Gastroesophageal sphincter (tissue), 4 donors: ENCODE measurements around the gene GRPR. TPM values are rescaled to one million over a fixed set of nuclear protein-coding genes. Genes with fewer than 3 reads are reported as not detected.
A peak's percentile ranks its signal among the peaks of the same experiment; 100 is the strongest.

Experiments used
- ATAC-seq: fragments of 150-250 bp; one replicate; pipeline ENCODE4 v1.9.1; 2016; ENCODE audit warnings: mild to moderate bottlenecking, moderate library complexity
- H3K27ac ChIP-seq, 4 donors: fragments of 200-600 bp; sonication (generic) in 3 of 4; 1 replicate in 3 of 4; 2 replicates in 1 of 4; pipeline ENCODE4 v1.5.1; 2016 to 2019
- H3K27me3 ChIP-seq: fragments of 200-600 bp; sonication (generic); one replicate; pipeline ENCODE4 v1.5.1; 2019
- H3K36me3 ChIP-seq, 2 donors: fragments of 200-600 bp; sonication (generic); one replicate each; pipeline ENCODE4 v1.5.1; 2019; ENCODE audit warnings: control low read depth in 1 of 2
- H3K4me1 ChIP-seq, 3 donors: fragments of 200-600 bp; sonication (generic); 1 replicate in 2 of 3; 2 replicates in 1 of 3; pipeline ENCODE4 v1.5.1; 2016 to 2019; ENCODE audit warnings: control low read depth in 2 of 3
- H3K4me3 ChIP-seq, 2 donors: fragments of 200-600 bp; sonication (generic); one replicate each; pipeline ENCODE4 v1.5.1; 2019; ENCODE audit warnings: mild to moderate bottlenecking in 1 of 2, moderate library complexity in 1 of 2
- H3K9me3 ChIP-seq, 3 donors: fragments of 200-600 bp; sonication (generic); one replicate each; pipeline ENCODE4 v1.5.1; 2017 to 2019; ENCODE audit warnings: control low read depth in 2 of 3
- EP300 ChIP-seq: sonication (generic); formaldehyde crosslinking; IDR thresholded peaks from one replicate; pipeline ENCODE4 v1.6.1; 2017; ENCODE audit warnings: antibody characterized with exemption, mild to moderate bottlenecking
- POLR2A ChIP-seq, 2 donors: fragments of 450-650 bp; IDR thresholded peaks; one replicate each; pipeline ENCODE4 v1.6.1; 2017; ENCODE audit warnings: antibody characterized with exemption in 2 of 2, mild to moderate bottlenecking in 2 of 2, moderate library complexity in 1 of 2
- POLR2AphosphoS5 ChIP-seq: sonication (generic); formaldehyde crosslinking; IDR thresholded peaks from one replicate; pipeline ENCODE4 v1.6.1; 2017; ENCODE audit warnings: antibody characterized with exemption
- WGBS, 2 donors: methylation state at CpG; one replicate each; pipeline ENCODE4 v1.1.5; 2018; ENCODE audit warnings: low coverage in 1 of 2; 5-methylcytosine and 5-hydroxymethylcytosine counted together
- total RNA-seq, 4 donors: library from RNA; depleted of rRNA; stranded (reverse); fragments of >200 nt; gene quantifications; one replicate each; pipeline ENCODE4 v1.1.0, GENCODE V29; 2016
- TF ChIP-seq, protein P1 (sequence below), 4 experiments: fragments of 200-600 bp in 2 of 4; fragments of 450-650 bp in 2 of 4; sonication (generic) in 1 of 4; IDR thresholded peaks; one replicate each; pipeline ENCODE4 v1.5.1; 2017 to 2019; ENCODE audit warnings: antibody characterized with exemption in 4 of 4, mild to moderate bottlenecking in 2 of 4, moderate library complexity in 2 of 4

Gene GRPR
- total RNA-seq, 4 donors from 2014 or later: 3.2 to 39.5 (median 16.0) TPM

- Histone ChIP-seq H3K4me1 (no peaks in the 10 kb centered on the region), H3K27ac (peak overlapping the region in 1 of 4 donors; percentile 24), H3K27me3 (no peaks in the 10 kb centered on the region), H3K4me3 (no peak overlapping the region), H3K9me3 (no peaks in the 10 kb centered on the region), H3K36me3 (no peaks in the 10 kb centered on the region)
- TF ChIP-seq POLR2AphosphoS5: peak; percentile 67
- TF ChIP-seq POLR2A (IDR thresholded peaks at IDR 0.05): no peak
- peak; percentile 43 for ATAC-seq
- WGBS, 2 donors: 29 to 49% methylated on average over 7 to 8 of the region's 10 CpGs
Observed at GRCh38 chrX:16082470-16083085, 40.8 kb upstream of the GRPR start.

GRCh38 chrX:16087076-16087475 lies 36.3 kb upstream of the GRPR start:
- Histone ChIP-seq H3K4me1 (no peaks in the 10 kb centered on the region), H3K27ac (no peak overlapping the region), H3K27me3 (no peaks in the 10 kb centered on the region), H3K4me3 (no peak overlapping the region), H3K9me3 (no peaks in the 10 kb centered on the region), H3K36me3 (no peaks in the 10 kb centered on the region)
- TF ChIP-seq POLR2AphosphoS5: no peak
- TF ChIP-seq POLR2A (IDR thresholded peaks at IDR 0.05): no peak
- TF ChIP-seq EP300: no peak
- TF ChIP-seq, protein P1, sequence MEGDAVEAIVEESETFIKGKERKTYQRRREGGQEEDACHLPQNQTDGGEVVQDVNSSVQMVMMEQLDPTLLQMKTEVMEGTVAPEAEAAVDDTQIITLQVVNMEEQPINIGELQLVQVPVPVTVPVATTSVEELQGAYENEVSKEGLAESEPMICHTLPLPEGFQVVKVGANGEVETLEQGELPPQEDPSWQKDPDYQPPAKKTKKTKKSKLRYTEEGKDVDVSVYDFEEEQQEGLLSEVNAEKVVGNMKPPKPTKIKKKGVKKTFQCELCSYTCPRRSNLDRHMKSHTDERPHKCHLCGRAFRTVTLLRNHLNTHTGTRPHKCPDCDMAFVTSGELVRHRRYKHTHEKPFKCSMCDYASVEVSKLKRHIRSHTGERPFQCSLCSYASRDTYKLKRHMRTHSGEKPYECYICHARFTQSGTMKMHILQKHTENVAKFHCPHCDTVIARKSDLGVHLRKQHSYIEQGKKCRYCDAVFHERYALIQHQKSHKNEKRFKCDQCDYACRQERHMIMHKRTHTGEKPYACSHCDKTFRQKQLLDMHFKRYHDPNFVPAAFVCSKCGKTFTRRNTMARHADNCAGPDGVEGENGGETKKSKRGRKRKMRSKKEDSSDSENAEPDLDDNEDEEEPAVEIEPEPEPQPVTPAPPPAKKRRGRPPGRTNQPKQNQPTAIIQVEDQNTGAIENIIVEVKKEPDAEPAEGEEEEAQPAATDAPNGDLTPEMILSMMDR (IDR thresholded peaks at IDR 0.05): no peak
- WGBS, 2 donors: 41 to 52% methylated on average over 2 to 3 of the region's 3 CpGs
- ATAC-seq: no peak

GRCh38 chrX:16089086-16089485 lies 34.3 kb upstream of the GRPR start:
- no peak for ATAC-seq
- no peak overlapping the region for H3K4me3 ChIP-seq
- no peaks in the 10 kb centered on the region for H3K36me3 ChIP-seq
- no peaks in the 10 kb centered on the region for H3K9me3 ChIP-seq
- TF ChIP-seq POLR2AphosphoS5: no peak
- TF ChIP-seq, protein P1 (IDR thresholded peaks at IDR 0.05): no peak
- no peak for TF ChIP-seq POLR2A (IDR thresholded peaks at IDR 0.05)
- H3K27ac ChIP-seq: no peak overlapping the region
- H3K27me3 ChIP-seq: no peaks in the 10 kb centered on the region
- no peaks in the 10 kb centered on the region for H3K4me1 ChIP-seq

DNA sequence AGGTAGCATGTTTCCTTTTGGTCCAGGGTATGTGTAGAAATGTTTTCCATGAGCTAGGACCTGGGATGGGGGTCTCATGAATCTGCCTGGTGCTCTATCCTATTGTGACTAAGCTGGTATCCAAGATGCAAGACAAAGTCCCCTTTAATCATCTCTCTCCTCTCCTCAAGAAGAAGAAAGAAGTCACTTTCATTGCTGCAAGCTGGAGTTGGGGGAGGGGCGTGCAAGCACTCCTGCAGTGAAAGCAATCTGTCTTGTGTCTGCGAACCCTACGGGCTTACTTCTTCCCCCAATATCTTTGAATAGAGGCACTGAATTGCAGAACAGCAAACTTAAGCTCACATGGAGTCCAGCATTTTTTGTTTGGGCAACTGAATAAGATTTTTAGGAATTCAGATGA lies 27.2 kb upstream of the GRPR start:
- Histone ChIP-seq H3K27me3 (no peaks in the 10 kb centered on the region), H3K4me1 (no peaks in the 10 kb centered on the region), H3K4me3 (no peak overlapping the region), H3K27ac (no peak overlapping the region), H3K36me3 (no peaks in the 10 kb centered on the region), H3K9me3 (no peaks in the 10 kb centered on the region)
- WGBS, 2 donors: 35% methylated on average over 3 of the region's 3 CpGs; no CpG with 5 or more reads in 1 of the 2 donors
- no peak for ATAC-seq
- TF ChIP-seq, protein P1 (IDR thresholded peaks at IDR 0.05): no peak
- no peak for TF ChIP-seq POLR2AphosphoS5
- no peak for TF ChIP-seq EP300
- TF ChIP-seq POLR2A (IDR thresholded peaks at IDR 0.05): no peak

DNA sequence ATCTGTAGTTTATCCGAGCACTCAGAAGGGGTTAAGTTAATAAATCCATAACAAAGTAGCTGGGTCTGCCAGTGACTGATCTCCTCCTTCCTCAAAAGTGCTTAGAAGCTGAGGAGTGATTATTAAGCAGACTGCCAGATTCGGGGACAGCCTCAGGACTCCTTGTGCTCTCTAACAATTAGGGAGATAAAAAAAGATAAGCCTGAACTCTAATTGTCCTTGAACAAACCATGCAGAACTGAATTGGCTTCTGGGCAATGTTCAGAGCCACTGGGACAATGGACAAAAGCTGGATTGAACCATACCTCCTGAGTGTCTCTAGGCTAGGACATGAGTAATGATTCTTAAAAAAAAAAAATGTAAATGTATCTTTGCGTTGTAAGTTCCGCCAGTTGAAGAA lies 22.7 kb upstream of the GRPR start:
- no peak for ATAC-seq
- TF ChIP-seq POLR2A (IDR thresholded peaks at IDR 0.05) (no peak), POLR2AphosphoS5 (no peak), EP300 (no peak)
- TF ChIP-seq, protein P1 (IDR thresholded peaks at IDR 0.05): no peak
- 30 to 35% methylated on average over 2 of the region's 4 CpGs for WGBS, 2 donors
- H3K4me3 ChIP-seq: no peak overlapping the region
- no peaks in the 10 kb centered on the region for H3K36me3 ChIP-seq
- H3K4me1 ChIP-seq: no peaks in the 10 kb centered on the region
- no peaks in the 10 kb centered on the region for H3K9me3 ChIP-seq
- no peaks in the 10 kb centered on the region for H3K27me3 ChIP-seq
- no peak overlapping the region for H3K27ac ChIP-seq
